Measurements from ENCODE around the gene FMO4. TPM values are rescaled to one million over a fixed set of nuclear protein-coding genes. Genes with fewer than 3 reads are reported as not detected.

FMO4 gene
- total and polyA plus RNA-seq, 2 of the 13 experiments (the other 11 are each of a cell fraction or from before 2014, with no cell fraction given) = 0.07 to 0.29 TPM

- peak; percentile 54; the same call in 1 of the 2 replicates for TF ChIP-seq RXRB (CRISPR knock-in tag; IDR thresholded peaks at IDR 0.05; ENCODE audit: borderline replicate concordance)
- TF ChIP-seq FOXA1 (IDR thresholded peaks at IDR 0.05) = no peak
- no peak for TF ChIP-seq FOXA1 (CRISPR knock-in tag; IDR thresholded peaks at IDR 0.05)
- TF ChIP-seq TCF7L2 (IDR thresholded peaks at IDR 0.05; ENCODE audit: low read depth, low read length) = no peak
- peak; percentile 94 for TF ChIP-seq CEBPG (CRISPR knock-in tag; IDR thresholded peaks at IDR 0.05)
- TF ChIP-seq NKX3-1 (CRISPR knock-in tag; IDR thresholded peaks at IDR 0.05) = no peak
- peak; percentile 47; the same call in 1 of the 2 replicates for TF ChIP-seq ZMYM4 (CRISPR knock-in tag; IDR thresholded peaks at IDR 0.05)
- peak; percentile 63; the same call in 1 of the 2 replicates for TF ChIP-seq ARID3A (IDR thresholded peaks at IDR 0.05; ENCODE audit: low read depth, low read length)
- peak; percentile 96 for TF ChIP-seq CEBPB (IDR thresholded peaks at IDR 0.05; ENCODE audit: borderline replicate concordance, low read depth, low read length)
- 0 out of 2 replicates have a peak, but pooled peaks have one; percentile 23 for TF ChIP-seq FOXP4 (CRISPR knock-in tag; IDR thresholded peaks at IDR 0.05)
- 0 out of 2 replicates have a peak, but pooled peaks have one; percentile 29 for TF ChIP-seq THAP11 (CRISPR knock-in tag; IDR thresholded peaks at IDR 0.05)
- TF ChIP-seq ZNF598 (CRISPR knock-in tag; IDR thresholded peaks at IDR 0.05; ENCODE audit: borderline replicate concordance) = no peak
- TF ChIP-seq IKZF4 (CRISPR knock-in tag; IDR thresholded peaks at IDR 0.05; ENCODE audit: borderline replicate concordance, low read depth, not compliant biosample characterization) = no peak
- TF ChIP-seq BCL6 (CRISPR knock-in tag; IDR thresholded peaks at IDR 0.05) = 0 out of 2 replicates have a peak, but pooled peaks have one; percentile 27
- peak; percentile 60 for TF ChIP-seq SOX5 (CRISPR knock-in tag; IDR thresholded peaks at IDR 0.05; ENCODE audit: borderline replicate concordance)
- no peak for TF ChIP-seq TGIF2 (CRISPR knock-in tag; IDR thresholded peaks at IDR 0.05)
- no peak for TF ChIP-seq NFIB (CRISPR knock-in tag; IDR thresholded peaks at IDR 0.05; ENCODE audit: borderline replicate concordance)
- TF ChIP-seq EP300 (IDR thresholded peaks at IDR 0.05; ENCODE audit: low read depth in 2 of 2, low read length in 2 of 2) = 0 out of 4 replicates have a peak, but pooled peaks of 1 of the 2 experiments have one; percentile 30
- TF ChIP-seq EP300 (CRISPR knock-in tag; IDR thresholded peaks at IDR 0.05; ENCODE audit: borderline replicate concordance) = no peak
- no peak for TF ChIP-seq SP140L (CRISPR knock-in tag; IDR thresholded peaks at IDR 0.05; ENCODE audit: borderline replicate concordance)
- no peak for TF ChIP-seq SOX6 (IDR thresholded peaks at IDR 0.05)
- TF ChIP-seq SOX6 (CRISPR knock-in tag; IDR thresholded peaks at IDR 0.05) = peak; percentile 42
- no peak for TF ChIP-seq ZNF282 (IDR thresholded peaks at IDR 0.05; ENCODE audit: partially characterized antibody)
- TF ChIP-seq ZNF331 (CRISPR knock-in tag; IDR thresholded peaks at IDR 0.05) = 0 out of 2 replicates have a peak, but pooled peaks have one; percentile 39
- no peak for TF ChIP-seq ZNF776 (CRISPR knock-in tag; IDR thresholded peaks at IDR 0.05)
- TF ChIP-seq ZNF160 (CRISPR knock-in tag; IDR thresholded peaks at IDR 0.05) = no peak
Measured at GRCh38 chr1:171344473-171344820, 30.5 kb downstream of the FMO4 start (continued).

All from HepG2 (cell line).